B cell (primary cell): ENCODE results near the gene EXT2. TPM values are rescaled to one million over a fixed set of nuclear protein-coding genes. Genes with fewer than 3 reads are reported as not detected.

Experiments
- ATAC-seq: fragments of 200-7000 bp; cut with Tn5 transposase; one replicate; pipeline ENCODE4 v1.10.0; 2021; ENCODE audit warnings: low read depth, mild to moderate bottlenecking, moderate number of reproducible peaks, moderate library complexity
- CTCF ChIA-PET: fragments of 350-600 bp; sonication (Branson Sonifier 250); formaldehyde crosslinking; loops from one replicate; lab custom pipeline; 2021; ENCODE audit warnings: antibody characterized with exemption, inconsistent platforms; lab: Charles Lee
- POLR2A ChIA-PET: fragments of 350-600 bp; sonication (Branson Sonifier 250); formaldehyde crosslinking; loops from one replicate; lab custom pipeline; 2021; ENCODE audit warnings: antibody characterized with exemption; lab: Charles Lee
- DNase-seq: peaks from one replicate; pipeline ENCODE4 v3.0.0; 2013
- H2AFZ ChIP-seq: 2 replicates; pipeline ENCODE4 v1.6.1; 2012; ENCODE audit warnings: mild to moderate bottlenecking, low read depth, low read length; ENCODE audit not compliant: insufficient read depth, poor library complexity, severe bottlenecking
- H3K27ac ChIP-seq, 2 donors: 1 replicate in 1 of 2; 2 replicates in 1 of 2; pipeline ENCODE4 v1.5.1; 2012 to 2013; ENCODE audit warnings: low read length in 2 of 2, mild to moderate bottlenecking in 2 of 2, moderate library complexity in 1 of 2
- H3K27me3 ChIP-seq, 4 experiments: fragments of 200-600 bp in 1 of 4; sonication (generic) in 1 of 4; replicated peaks in 1 of 4; 1 replicate in 2 of 4; 2 replicates in 2 of 4; pipeline versions ENCODE4 v1.6.1 to v1.7.0; 2013 to 2016; ENCODE audit warnings: low read length in 3 of 4, mild to moderate bottlenecking in 2 of 4, mixed read lengths in 1 of 4, moderate library complexity in 1 of 4; ENCODE audit not compliant: insufficient read depth in 4 of 4, control insufficient read depth in 3 of 4; ENCODE audit errors: control extremely low read depth in 1 of 4
- H3K36me3 ChIP-seq, 2 experiments: replicated peaks in 1 of 2; 1 replicate in 1 of 2; 2 replicates in 1 of 2; pipeline versions ENCODE4 v1.6.1 to v1.7.1; 2013; ENCODE audit warnings: low read length in 1 of 2; ENCODE audit not compliant: insufficient read depth in 2 of 2, control insufficient read depth in 1 of 2; ENCODE audit errors: control extremely low read depth in 1 of 2, extremely low read depth in 1 of 2
- H3K4me1 ChIP-seq, 2 donors: fragments of 200-600 bp in 1 of 2; sonication (generic) in 1 of 2; 1 replicate in 1 of 2; 2 replicates in 1 of 2; pipeline versions ENCODE4 v1.5.1 to v1.6.1; 2013 to 2017; ENCODE audit warnings: low read length in 2 of 2; ENCODE audit not compliant: control insufficient read depth in 2 of 2, insufficient read depth in 2 of 2
- H3K4me2 ChIP-seq: replicated peaks from 2 replicates; pipeline ENCODE3; 2012; ENCODE audit warnings: mild to moderate bottlenecking, low read depth, low read length; ENCODE audit not compliant: poor library complexity, severe bottlenecking
- H3K4me3 ChIP-seq, 5 experiments: fragments of 200-600 bp in 1 of 5; sonication (generic) in 1 of 5; 1 replicate in 3 of 5; 2 replicates in 2 of 5; pipeline versions ENCODE4 v1.5.1 to v1.7.0; 2011 to 2016; ENCODE audit warnings: low read length in 4 of 5, mild to moderate bottlenecking in 4 of 5, low read depth in 2 of 5, control low read depth in 1 of 5, moderate library complexity in 1 of 5; ENCODE audit not compliant: insufficient read depth in 1 of 5; ENCODE audit errors: control extremely low read depth in 1 of 5, extremely low read depth in 1 of 5
- H3K79me2 ChIP-seq: fragments of 200-600 bp; sonication (generic); one replicate; pipeline ENCODE4 v1.6.0; 2016; ENCODE audit warnings: low read length; ENCODE audit not compliant: control insufficient read depth, insufficient read depth
- H3K9ac ChIP-seq: fragments of 200-600 bp; sonication (generic); 2 replicates; pipeline ENCODE4 v1.6.1; 2017; ENCODE audit warnings: mild to moderate bottlenecking, low read length, moderate library complexity
- H3K9me3 ChIP-seq, 3 donors: one replicate each; pipeline versions ENCODE4 v1.6.1 to v1.7.1; 2013; ENCODE audit warnings: low read length in 2 of 3; ENCODE audit not compliant: control insufficient read depth in 2 of 3, insufficient read depth in 1 of 3; ENCODE audit errors: control extremely low read depth in 1 of 3
- H4K20me1 ChIP-seq: 2 replicates; pipeline ENCODE4 v1.6.0; 2012; ENCODE audit warnings: mild to moderate bottlenecking, low read length; ENCODE audit not compliant: insufficient read depth, control insufficient read depth, poor library complexity, severe bottlenecking
- H3K27ac Mint-ChIP-seq: one replicate; pipeline ENCODE4 v1.8.0; 2021; ENCODE audit warnings: mixed read lengths
- H3K27me3 Mint-ChIP-seq: one replicate; pipeline ENCODE4 v1.8.0; 2021; ENCODE audit warnings: mixed read lengths
- H3K4me1 Mint-ChIP-seq: one replicate; pipeline ENCODE4 v1.8.0; 2021; ENCODE audit warnings: mixed read lengths
- H3K4me3 Mint-ChIP-seq: one replicate; pipeline ENCODE4 v1.8.0; 2021; ENCODE audit warnings: mixed read lengths
- H3K9me3 Mint-ChIP-seq: one replicate; pipeline ENCODE4 v1.8.0; 2022; ENCODE audit warnings: mixed read lengths; ENCODE audit not compliant: insufficient read depth
- EZH2 ChIP-seq: IDR thresholded peaks from 2 replicates; pipeline ENCODE4 v1.6.1; 2012; ENCODE audit warnings: borderline replicate concordance, low read depth, mild to moderate bottlenecking, moderate library complexity, low read length; ENCODE audit not compliant: insufficient read depth, poor library complexity, severe bottlenecking
- WGBS: methylation state at CpG from one replicate; pipeline ENCODE4 v1.1.5; 2013; ENCODE audit warnings: missing lambda C conversion rate; ENCODE audit not compliant: insufficient coverage; 5-methylcytosine and 5-hydroxymethylcytosine counted together
- intact Hi-C: fragments of 100-400 bp; cut with micrococcal nuclease; formaldehyde crosslinking; loops from one replicate; pipeline ENCODE4 v1.10.0; 2022
- polyA plus RNA-seq: library from polyadenylated mRNA; depleted of rRNA; stranded (reverse); fragments of >200 nt; gene quantifications from 2 replicates; pipeline ENCODE4 v1.2.3, GENCODE V29; 2012
- total RNA-seq, 2 donors: library from RNA; stranded (reverse); fragments of 120-200 nt in 1 of 2; gene quantifications; 1 replicate in 1 of 2; 2 replicates in 1 of 2; pipeline versions ENCODE4 v1.2.3 to v1.2.4, GENCODE V29; 2013 to 2022
- TF ChIP-seq, protein P1 (sequence below): fragments of 200-600 bp; IDR thresholded peaks from one replicate; pipeline ENCODE4 v1.8.0; 2022; ENCODE audit warnings: antibody characterized with exemption, mild to moderate bottlenecking

Gene EXT2
- total and polyA plus RNA-seq, 2 donors (not counting 1 experiment from before 2014, with no cell fraction given), result 11.0 to 27.8 TPM

GRCh38 chr11:44133335-44133946, 38.0 kb downstream of the EXT2 start:
- Mint-ChIP-seq H3K9me3 (no peaks in the 10 kb centered on the region), H3K4me1 (no peaks in the 10 kb centered on the region), H3K4me3 (no peak overlapping the region), H3K27ac (no peak overlapping the region), H3K27me3 (no peaks in the 10 kb centered on the region)
- DNase-seq, result no peak
- H2AFZ ChIP-seq, result no peak overlapping the region
- no peak overlapping the region for H3K4me2 ChIP-seq
- H3K9ac ChIP-seq, result no peak overlapping the region
- POLR2A ChIA-PET, result no interaction called here
- CTCF ChIA-PET, result interaction anchor here (0.9 to 1.1 kb wide), 4 partner anchors 8 to 24 kb away, joined by 3 to 4 read pairs (median 3); no protein-coding TSS in a partner anchor
- H3K4me1 ChIP-seq, result no peaks in the 10 kb centered on the region
- no peak overlapping the region for H3K4me3 ChIP-seq
- H3K9me3 ChIP-seq, result no peaks in the 10 kb centered on the region
- H3K27me3 ChIP-seq, result no peaks in the 10 kb centered on the region
- intact Hi-C loops, result no loop called here
- H3K36me3 ChIP-seq, result peaks cover under 1 to 46% of the 10 kb centered on the region in 2 experiments
- H3K79me2 ChIP-seq, result no peaks in the 10 kb centered on the region
- no peak overlapping the region for H3K27ac ChIP-seq
- no peak for ATAC-seq
- WGBS, result no CpG with 5 or more reads among the region's 1 CpG
- no peaks in the 10 kb centered on the region for H4K20me1 ChIP-seq
- no peak for TF ChIP-seq EZH2
- TF ChIP-seq, protein P1, sequence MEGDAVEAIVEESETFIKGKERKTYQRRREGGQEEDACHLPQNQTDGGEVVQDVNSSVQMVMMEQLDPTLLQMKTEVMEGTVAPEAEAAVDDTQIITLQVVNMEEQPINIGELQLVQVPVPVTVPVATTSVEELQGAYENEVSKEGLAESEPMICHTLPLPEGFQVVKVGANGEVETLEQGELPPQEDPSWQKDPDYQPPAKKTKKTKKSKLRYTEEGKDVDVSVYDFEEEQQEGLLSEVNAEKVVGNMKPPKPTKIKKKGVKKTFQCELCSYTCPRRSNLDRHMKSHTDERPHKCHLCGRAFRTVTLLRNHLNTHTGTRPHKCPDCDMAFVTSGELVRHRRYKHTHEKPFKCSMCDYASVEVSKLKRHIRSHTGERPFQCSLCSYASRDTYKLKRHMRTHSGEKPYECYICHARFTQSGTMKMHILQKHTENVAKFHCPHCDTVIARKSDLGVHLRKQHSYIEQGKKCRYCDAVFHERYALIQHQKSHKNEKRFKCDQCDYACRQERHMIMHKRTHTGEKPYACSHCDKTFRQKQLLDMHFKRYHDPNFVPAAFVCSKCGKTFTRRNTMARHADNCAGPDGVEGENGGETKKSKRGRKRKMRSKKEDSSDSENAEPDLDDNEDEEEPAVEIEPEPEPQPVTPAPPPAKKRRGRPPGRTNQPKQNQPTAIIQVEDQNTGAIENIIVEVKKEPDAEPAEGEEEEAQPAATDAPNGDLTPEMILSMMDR, result peak; percentile 27

DNA sequence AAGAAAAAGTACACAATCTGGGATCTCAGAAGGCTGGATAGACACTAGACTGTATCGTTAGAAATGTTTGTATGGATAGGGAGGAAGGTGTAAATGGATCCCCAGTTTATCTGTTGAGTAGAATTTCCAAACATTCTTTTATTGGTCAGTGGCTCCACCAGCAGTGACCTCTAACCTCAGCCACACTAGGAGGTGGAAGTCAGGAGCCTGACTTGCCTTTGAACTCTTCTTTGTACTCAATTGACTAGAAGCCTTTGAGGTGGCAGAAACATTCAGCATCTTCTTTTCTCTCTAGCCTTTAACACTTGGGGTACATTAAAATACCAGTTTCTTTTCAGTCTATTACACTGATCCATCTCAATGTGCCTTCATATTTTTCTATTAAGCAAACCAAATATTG, 39.1 kb downstream of the EXT2 start:
- no peaks in the 10 kb centered on the region for H3K27me3 ChIP-seq
- H3K36me3 ChIP-seq, result peaks cover 0 to 41% of the 10 kb centered on the region in 2 experiments
- no CpG with 5 or more reads among the region's 1 CpG for WGBS
- H4K20me1 ChIP-seq, result no peaks in the 10 kb centered on the region
- no peaks in the 10 kb centered on the region for H3K9me3 ChIP-seq
- no peaks in the 10 kb centered on the region for H3K4me1 ChIP-seq
- DNase-seq (no peak), ATAC-seq (no peak)
- H2AFZ ChIP-seq, result no peak overlapping the region
- H3K4me3 ChIP-seq, result no peak overlapping the region
- TF ChIP-seq, protein P1, result no peak
- TF ChIP-seq EZH2, result no peak
- no peaks in the 10 kb centered on the region for H3K27me3 Mint-ChIP-seq
- H3K27ac ChIP-seq, result no peak overlapping the region
- POLR2A ChIA-PET, result no interaction called here
- CTCF ChIA-PET, result interaction anchor here (1.1 kb wide), 1 partner anchor 15 kb away, joined by 4 read pairs; no protein-coding TSS in a partner anchor
- no peaks in the 10 kb centered on the region for H3K9me3 Mint-ChIP-seq
- H3K9ac ChIP-seq, result no peak overlapping the region
- H3K27ac Mint-ChIP-seq, result no peak overlapping the region
- no peaks in the 10 kb centered on the region for H3K4me1 Mint-ChIP-seq
- no peak overlapping the region for H3K4me2 ChIP-seq
- intact Hi-C loops, result no loop called here
- no peak overlapping the region for H3K4me3 Mint-ChIP-seq
- no peaks in the 10 kb centered on the region for H3K79me2 ChIP-seq
